Dermis microvascular lymphatic vessel endothelial cell (primary cell): ENCODE results near the gene HERC6. TPM values are rescaled to one million over a fixed set of nuclear protein-coding genes. Genes with fewer than 3 reads are reported as not detected.
"Not testable (repeated sequence)": the region's sequence is repeated elsewhere in the genome, so short reads cannot be mapped to it uniquely, and the experiment has no call there.

Experiments used
- DNase-seq, 2 donors: peaks; one replicate each; pipeline versions ENCODE4 v3.0.0 to v3.0.0-alpha.2; 2010; ENCODE audit warnings: low read depth in 2 of 2
- total RNA-seq: library from RNA; depleted of rRNA; stranded (reverse); fragments of >200 nt; gene quantifications from 2 replicates; pipeline ENCODE4 v1.2.1, GENCODE V29; 2014

Gene HERC6
- total RNA-seq, 1 donor from 2014 or later = 5.4 TPM

GRCh38 chr4:88390128-88390527 lies 11.5 kb downstream of the HERC6 start:
- no peak for DNase-seq

DNA sequence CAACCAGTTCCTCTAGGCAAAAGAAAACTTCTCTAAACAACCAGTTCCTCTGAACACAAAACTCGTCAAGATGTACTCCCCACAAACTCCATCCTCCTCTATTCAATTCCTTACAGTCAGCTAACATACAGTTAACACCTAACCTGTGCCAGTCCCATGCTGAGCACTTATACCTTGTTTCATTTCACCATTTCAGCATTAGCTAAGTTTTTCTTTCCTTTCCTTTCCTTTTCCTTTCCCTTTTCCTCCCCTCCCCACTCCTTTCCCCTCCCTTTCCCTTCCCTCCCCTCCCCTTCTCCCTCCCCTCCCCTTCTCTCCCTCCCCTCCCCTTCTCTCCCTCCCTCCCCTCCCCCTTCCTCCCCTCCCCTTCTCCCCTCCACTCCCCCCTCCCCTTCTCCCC lies 13.1 kb downstream of the HERC6 start:
- DNase-seq = no peak

DNA sequence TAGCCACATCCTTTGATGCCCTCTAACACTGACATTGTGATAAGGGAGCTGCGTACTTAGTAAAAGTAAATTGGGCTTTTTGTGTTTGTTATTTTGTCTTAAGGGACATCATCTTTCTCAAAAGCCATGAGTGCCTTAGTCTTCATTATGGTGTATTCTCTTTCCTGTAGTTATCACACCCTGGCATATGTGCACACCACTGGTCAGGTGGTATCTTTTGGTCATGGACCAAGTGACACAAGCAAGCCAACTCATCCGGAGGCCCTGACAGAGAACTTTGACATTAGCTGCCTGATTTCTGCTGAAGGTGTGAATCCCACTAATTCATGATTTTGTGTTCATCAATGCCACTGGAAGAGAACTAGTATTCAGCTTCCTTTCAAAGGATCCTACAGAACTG lies 18.0 kb downstream of the HERC6 start:
- DNase-seq = no peak

DNA sequence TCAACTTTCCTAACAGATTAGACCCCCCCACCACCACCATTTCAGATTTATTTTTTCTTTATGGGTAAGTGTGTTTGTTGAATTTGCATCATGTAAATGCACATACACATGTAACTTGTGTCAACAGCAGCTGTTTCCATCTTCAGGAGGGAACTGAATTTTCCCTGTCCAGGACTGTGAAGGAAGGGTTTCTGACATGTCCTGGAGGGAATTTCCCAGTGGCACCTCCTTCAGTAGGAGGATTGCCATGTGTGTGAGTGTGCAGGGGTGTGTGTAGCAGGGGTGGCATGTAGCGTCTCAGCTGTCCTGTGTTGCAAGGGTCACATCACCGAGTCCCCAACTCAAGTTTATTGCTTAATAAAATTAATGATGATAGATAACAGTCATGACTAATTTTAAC lies 19.7 kb downstream of the HERC6 start:
- DNase-seq = no peak

- DNase-seq = no peak
Observed at GRCh38 chr4:88409206-88409605, 30.6 kb downstream of the HERC6 start.

GRCh38 chr4:88409789-88410188 lies 31.1 kb downstream of the HERC6 start:
- no peak for DNase-seq

DNA sequence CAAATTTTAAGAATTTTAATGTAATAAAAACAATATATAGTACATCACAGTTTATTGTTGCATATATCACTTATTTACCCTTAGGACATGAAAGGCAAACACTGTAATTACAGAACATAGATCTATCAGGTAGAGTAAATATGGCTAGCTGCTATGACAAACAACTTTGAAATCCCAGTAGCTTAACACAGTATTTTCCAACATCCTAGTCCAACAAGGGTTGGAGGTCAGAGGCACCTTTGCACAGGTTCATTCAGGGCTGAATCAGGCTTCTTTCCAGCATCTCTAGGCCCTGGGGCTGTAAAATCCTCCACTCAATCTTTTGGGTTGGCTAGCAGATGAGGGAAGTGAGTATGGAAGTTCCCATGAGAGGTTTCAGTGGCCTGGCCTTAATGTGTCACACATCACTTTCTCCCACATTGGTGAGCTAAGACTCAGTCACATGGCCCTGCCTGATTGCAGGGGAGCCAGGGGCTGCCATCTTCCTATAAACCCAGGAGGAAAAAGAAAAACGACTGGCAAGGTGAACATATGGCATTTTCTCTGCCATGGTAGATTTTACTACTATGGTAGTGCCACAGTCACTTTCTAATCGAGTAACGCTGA lies 32.9 kb downstream of the HERC6 start:
- no peak for DNase-seq

GRCh38 chr4:88413801-88414200 lies 35.1 kb downstream of the HERC6 start:
- DNase-seq = no peak

GRCh38 chr4:88414755-88415154 lies 36.1 kb downstream of the HERC6 start:
- DNase-seq = no peak

DNA sequence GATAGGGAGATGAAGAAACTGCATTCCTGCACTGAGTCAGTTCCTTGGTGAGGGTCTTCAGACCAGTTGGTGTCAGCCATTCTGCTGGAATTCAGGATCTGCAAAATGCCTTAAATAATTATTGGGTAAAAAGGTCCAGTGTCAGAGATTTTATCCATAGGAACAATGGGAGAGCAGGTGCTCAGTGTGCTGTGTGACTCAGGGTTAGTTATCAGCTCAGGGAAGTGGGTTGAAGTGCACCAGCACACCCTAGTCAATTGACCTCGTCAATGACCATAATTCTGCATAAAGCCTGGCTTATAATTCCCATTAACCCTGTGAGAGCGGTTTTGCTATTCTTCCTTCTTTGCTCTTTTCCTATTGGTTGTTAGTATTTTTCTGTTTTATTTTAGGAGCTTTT lies 37.3 kb downstream of the HERC6 start:
- no peak for DNase-seq

DNA sequence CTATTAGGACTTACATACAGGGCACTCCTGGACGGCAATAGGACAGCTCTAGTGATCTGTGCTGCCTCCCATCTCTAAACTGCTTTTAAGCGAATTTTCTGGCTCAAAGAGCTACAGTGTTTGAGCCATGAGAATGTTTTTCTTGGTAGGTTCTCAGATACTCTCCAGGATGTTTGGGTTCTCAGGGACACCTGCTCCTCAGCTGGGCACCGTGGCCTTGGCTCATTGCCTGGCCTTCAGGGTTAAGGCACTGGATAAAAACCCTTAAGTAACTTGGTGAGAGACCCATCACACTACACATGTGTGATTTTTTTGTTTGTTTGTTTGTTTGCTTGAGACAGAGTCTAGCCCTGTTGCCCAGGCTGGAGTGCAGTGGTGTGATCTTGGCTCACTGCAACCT lies 39.8 kb downstream of the HERC6 start:
- DNase-seq = no peak

DNA sequence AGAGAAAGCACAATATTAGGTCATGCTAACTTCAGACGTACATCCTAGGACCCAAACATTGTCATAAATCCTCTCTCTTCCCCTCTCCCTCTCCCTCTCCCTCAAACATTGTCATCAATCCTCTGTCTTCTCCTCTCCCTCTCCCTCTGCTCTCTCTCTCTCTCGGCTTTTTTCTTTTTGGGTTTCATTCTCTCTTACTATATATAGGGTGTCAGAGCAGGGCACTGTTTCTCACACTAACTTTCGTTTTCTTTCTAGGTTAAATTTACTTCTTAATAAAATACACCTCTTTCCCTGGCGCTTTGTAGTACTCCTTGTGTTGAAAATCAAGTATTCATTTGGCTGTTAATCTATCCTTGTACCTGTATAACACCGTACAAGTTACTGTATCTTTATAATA lies 41.2 kb downstream of the HERC6 start:
- DNase-seq = no peak

DNA sequence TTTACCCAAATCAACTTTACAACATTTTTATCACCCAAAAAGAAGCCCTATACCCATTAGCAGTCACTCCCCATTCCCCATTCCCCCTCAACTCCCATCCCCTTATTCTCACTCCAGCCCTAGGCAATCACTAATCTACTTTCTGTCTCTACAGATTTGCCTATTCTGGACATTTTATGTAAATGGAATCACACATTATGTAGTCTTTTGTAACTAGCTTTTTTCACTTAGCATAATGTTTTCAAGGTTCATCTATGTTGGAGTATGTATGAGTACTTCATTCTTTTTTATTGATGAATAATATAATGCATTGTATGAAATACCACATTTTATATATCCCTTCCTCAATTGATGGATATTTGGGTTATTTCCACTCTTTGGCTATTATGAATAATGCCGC lies 42.2 kb downstream of the HERC6 start:
- no peak for DNase-seq

GRCh38 chr4:88422403-88422802 lies 43.8 kb downstream of the HERC6 start:
- no peak for DNase-seq

GRCh38 chr4:88429401-88429800 lies 50.7 kb downstream of the HERC6 start:
- no peak for DNase-seq

GRCh38 chr4:88435987-88436693 lies 57.5 kb downstream of the HERC6 start:
- DNase-seq = no peak

DNA sequence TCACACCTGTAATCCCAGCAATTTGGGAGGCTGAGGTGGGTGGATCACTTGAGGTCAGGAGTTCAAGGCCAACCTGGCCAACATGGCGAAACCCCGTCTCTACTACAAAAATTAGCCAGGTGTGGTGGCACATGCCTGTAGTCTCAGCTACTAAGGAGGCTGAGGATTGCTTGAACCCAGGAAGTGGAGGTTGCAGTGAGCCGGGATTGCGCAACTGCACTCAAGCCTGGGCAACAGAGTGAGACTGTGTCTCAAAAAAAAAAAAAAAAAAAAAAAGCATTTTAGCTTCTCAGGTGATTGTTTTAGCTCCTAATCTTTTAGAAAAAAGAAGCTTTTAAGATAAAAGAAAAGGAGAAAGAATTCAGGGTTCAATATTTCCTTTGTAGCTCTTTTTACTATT lies 59.2 kb downstream of the HERC6 start:
- not testable (repeated sequence) for DNase-seq

- DNase-seq = no peak
Observed at GRCh38 chr4:88439161-88439760, 60.6 kb downstream of the HERC6 start.

DNA sequence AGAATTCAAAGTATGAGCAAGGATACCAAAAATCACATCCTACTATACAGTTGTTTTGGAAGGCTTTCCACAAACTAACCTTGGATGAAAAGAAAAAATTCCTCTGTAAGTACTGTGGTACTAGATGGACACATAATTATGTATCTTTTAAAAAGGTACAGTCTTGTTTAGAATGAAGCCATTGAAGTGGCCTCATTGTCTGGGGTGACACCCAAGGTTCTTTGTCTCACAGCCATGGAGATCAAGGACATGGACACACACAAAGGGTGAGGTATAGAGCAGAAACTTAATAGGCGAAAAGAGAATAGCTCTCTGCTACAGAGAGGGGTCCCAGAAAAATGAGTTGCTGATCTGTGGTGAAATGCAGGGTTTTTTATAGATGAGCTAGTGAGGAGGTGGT lies 61.5 kb downstream of the HERC6 start:
- DNase-seq = no peak

DNA sequence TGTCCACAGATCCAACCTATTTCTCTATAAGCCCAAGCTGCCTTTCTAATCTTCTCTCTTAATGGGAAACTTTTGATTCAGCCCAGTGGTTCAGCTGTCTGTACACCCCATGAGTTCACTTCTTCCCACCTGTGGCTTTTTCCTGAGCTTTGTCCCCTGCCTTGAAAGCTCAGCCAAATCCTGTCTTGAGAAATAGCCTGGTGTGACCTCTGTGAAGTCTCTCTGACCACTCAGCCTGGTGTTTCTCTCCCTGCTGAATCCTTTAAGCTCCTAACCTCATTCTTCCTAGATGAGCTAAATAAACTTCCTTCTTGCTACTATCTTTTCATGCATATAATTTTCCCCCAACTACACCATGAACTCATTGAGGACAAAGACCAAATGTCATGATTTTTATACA lies 63.0 kb downstream of the HERC6 start:
- no peak for DNase-seq

- DNase-seq = no peak
Observed at GRCh38 chr4:88442689-88443191, 64.1 kb downstream of the HERC6 start.

- DNase-seq = no peak
Observed at GRCh38 chr4:88443486-88443885, 64.8 kb downstream of the HERC6 start.

DNA sequence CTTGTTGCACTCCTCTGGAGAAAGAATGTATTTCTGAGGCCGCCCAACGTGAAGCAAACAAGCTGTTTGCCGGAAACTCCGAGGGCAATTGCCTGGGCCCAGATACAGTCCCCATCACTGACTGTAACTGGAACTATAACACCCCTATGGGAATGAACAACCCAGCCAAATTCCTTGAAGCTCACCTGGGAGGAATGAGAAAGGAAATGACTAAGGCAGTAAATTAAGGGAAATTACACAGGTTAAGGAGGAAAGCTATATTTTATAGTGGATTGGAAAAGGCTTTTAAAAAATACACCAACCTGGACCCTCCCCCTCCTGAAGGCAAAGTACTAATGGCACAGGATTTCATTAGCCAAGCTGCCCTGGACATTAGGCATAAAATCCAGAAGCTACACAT lies 66.6 kb downstream of the HERC6 start:
- no peak for DNase-seq
